PC-3 (cell line): ENCODE results near the gene EMSY. TPM values are rescaled to one million over a fixed set of nuclear protein-coding genes. Genes with fewer than 3 reads are reported as not detected.
A peak's percentile ranks its signal among the peaks of the same experiment; 100 is the strongest.

ENCODE experiments used
- ATAC-seq: fragments of 200-7000 bp; cut with Tn5 transposase; 2 replicates; pipeline ENCODE4 v1.9.1; 2020; ENCODE audit warnings: mild to moderate bottlenecking, moderate library complexity
- BruUV-seq: library from RNA; stranded (reverse); fragments of 400-500 nt; replicated peaks from 2 replicates; lab custom pipeline; 2021; lab: Mats Ljungman, UMichigan
- CTCF ChIA-PET: fragments of 300-600 bp; sonication (Branson Sonifier 250); formaldehyde crosslinking; loops from one replicate; lab custom pipeline; 2022; ENCODE audit warnings: antibody characterized with exemption; lab: Charles Lee
- POLR2A ChIA-PET: fragments of 300-600 bp; sonication (Branson Sonifier 250); formaldehyde crosslinking; loops from one replicate; lab custom pipeline; 2022; ENCODE audit warnings: antibody characterized with exemption; ENCODE audit not compliant: unreplicated experiment; lab: Charles Lee
- DNase-seq: peaks from one replicate; pipeline ENCODE4 v3.0.0-alpha.2; 2015
- H2AFZ ChIP-seq: fragments of 300-600 bp; sonication (generic); 2 replicates; pipeline ENCODE4 v1.6.0; 2016; ENCODE audit warnings: antibody characterized with exemption, low read length
- H3F3A ChIP-seq: fragments of 300-600 bp; sonication (generic); one replicate; pipeline ENCODE4 v1.6.0; 2017; ENCODE audit warnings: antibody characterized with exemption, low read length, control low read depth, mild to moderate bottlenecking; ENCODE audit not compliant: unreplicated experiment
- H3K27ac ChIP-seq: fragments of 300-600 bp; sonication (generic); 2 replicates; pipeline ENCODE4 v1.5.1; 2016; ENCODE audit warnings: mild to moderate bottlenecking, low read length
- H3K27me3 ChIP-seq: fragments of 300-600 bp; sonication (generic); 2 replicates; pipeline ENCODE4 v1.6.1; 2016; ENCODE audit warnings: low read length, mixed read lengths
- H3K36me3 ChIP-seq: fragments of 300-600 bp; sonication (generic); 2 replicates; pipeline ENCODE4 v1.6.1; 2016; ENCODE audit warnings: low read depth, mixed run types, low read length, mixed read lengths
- H3K4me1 ChIP-seq: fragments of 300-600 bp; sonication (generic); 2 replicates; pipeline ENCODE4 v1.5.1; 2016; ENCODE audit warnings: low read length; ENCODE audit not compliant: insufficient read depth
- H3K4me2 ChIP-seq: fragments of 300-600 bp; sonication (generic); 2 replicates; pipeline ENCODE4 v1.6.0; 2016; ENCODE audit warnings: low read length
- H3K4me3 ChIP-seq: fragments of 300-600 bp; sonication (generic); 2 replicates; pipeline ENCODE4 v1.5.1; 2016; ENCODE audit warnings: mild to moderate bottlenecking, low read length, mixed read lengths
- H3K79me2 ChIP-seq: fragments of 300-600 bp; sonication (generic); 2 replicates; pipeline ENCODE4 v1.6.1; 2017; ENCODE audit warnings: low read length, mixed read lengths
- H3K9ac ChIP-seq: fragments of 300-600 bp; sonication (generic); 2 replicates; pipeline ENCODE4 v1.6.0; 2016; ENCODE audit warnings: mild to moderate bottlenecking, low read length
- H3K9me2 ChIP-seq: fragments of 300-600 bp; sonication (generic); replicated peaks from 2 replicates; pipeline ENCODE4 v1.6.1; 2016; ENCODE audit warnings: mixed run types, low read length, mixed read lengths
- H3K9me3 ChIP-seq: fragments of 300-600 bp; sonication (generic); 2 replicates; pipeline ENCODE4 v1.6.1; 2016; ENCODE audit warnings: low read length, mixed read lengths
- H4K20me1 ChIP-seq: fragments of 300-600 bp; sonication (generic); 2 replicates; pipeline ENCODE4 v1.6.1; 2016; ENCODE audit warnings: low read length, mixed read lengths
- EZH2 ChIP-seq: fragments of 300-600 bp; sonication (generic); IDR thresholded peaks from one replicate; pipeline ENCODE4 v1.6.1; 2017; ENCODE audit warnings: antibody characterized with exemption, mild to moderate bottlenecking, low read length; ENCODE audit not compliant: unreplicated experiment
- EZH2phosphoT487 ChIP-seq: fragments of 300-600 bp; sonication (generic); IDR thresholded peaks from 2 replicates; pipeline ENCODE4 v1.6.1; 2018; ENCODE audit warnings: mild to moderate bottlenecking, antibody characterized with exemption, low read length, borderline replicate concordance
- intact Hi-C: fragments of 100-400 bp; cut with micrococcal nuclease; formaldehyde crosslinking; loops from 2 replicates; pipeline ENCODE4 v1.9.0; 2023
- total RNA-seq: library from RNA; depleted of rRNA; stranded (reverse); fragments of >200 nt; gene quantifications from 2 replicates; pipeline ENCODE4 v1.2.3, GENCODE V29; 2014
- TF ChIP-seq, protein P1 (sequence below): fragments of 300-600 bp; sonication (generic); conservative IDR thresholded peaks from 2 replicates; pipeline ENCODE4 v1.5.1; 2017; ENCODE audit warnings: antibody characterized with exemption, low read depth, mild to moderate bottlenecking, low read length

Gene EMSY
- total RNA-seq, 1 experiment from 2014 or later = 51.1 TPM

DNA sequence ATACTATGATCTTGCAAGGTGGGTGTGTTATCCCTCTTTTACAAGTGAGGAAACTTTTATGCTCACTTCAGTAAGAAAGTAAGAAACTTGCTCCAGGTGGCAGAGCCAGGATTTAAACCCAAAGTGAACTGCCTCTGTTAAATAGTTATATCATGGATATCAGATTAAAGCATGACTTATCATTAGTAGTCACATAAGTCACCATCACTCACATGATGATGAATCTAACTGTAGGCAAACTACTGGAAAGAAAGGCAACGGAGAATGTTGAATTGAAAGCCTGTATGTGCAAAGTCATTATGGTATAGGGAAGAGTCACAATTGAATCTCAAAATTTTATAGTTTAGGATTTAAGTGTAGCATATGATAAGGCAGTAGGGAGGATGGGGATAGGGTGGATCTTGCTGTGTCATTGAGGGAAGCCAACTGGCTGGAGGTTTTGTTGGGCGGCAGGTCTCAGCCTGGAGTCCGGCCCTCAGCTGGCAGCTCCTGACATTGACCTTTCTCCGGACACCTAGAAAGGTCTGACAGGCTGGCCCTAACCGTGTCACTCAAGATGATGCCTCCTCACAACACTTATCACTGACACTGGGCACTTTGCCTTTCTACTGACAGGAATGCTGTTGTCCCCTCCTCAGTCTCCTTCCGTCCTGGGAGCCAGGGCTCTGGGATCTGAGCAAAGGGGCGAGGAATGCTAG lies 98.3 kb downstream of the EMSY start:
- H4K20me1 ChIP-seq = no peaks in the 10 kb centered on the region
- TF ChIP-seq EZH2phosphoT487 (no peak), EZH2 (no peak)
- TF ChIP-seq, protein P1, sequence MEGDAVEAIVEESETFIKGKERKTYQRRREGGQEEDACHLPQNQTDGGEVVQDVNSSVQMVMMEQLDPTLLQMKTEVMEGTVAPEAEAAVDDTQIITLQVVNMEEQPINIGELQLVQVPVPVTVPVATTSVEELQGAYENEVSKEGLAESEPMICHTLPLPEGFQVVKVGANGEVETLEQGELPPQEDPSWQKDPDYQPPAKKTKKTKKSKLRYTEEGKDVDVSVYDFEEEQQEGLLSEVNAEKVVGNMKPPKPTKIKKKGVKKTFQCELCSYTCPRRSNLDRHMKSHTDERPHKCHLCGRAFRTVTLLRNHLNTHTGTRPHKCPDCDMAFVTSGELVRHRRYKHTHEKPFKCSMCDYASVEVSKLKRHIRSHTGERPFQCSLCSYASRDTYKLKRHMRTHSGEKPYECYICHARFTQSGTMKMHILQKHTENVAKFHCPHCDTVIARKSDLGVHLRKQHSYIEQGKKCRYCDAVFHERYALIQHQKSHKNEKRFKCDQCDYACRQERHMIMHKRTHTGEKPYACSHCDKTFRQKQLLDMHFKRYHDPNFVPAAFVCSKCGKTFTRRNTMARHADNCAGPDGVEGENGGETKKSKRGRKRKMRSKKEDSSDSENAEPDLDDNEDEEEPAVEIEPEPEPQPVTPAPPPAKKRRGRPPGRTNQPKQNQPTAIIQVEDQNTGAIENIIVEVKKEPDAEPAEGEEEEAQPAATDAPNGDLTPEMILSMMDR = no peak

GRCh38 chr11:76550781-76551180 lies 106.0 kb downstream of the EMSY start:
- peaks cover 27% of the 10 kb centered on the region for H3K36me3 ChIP-seq
- no peak for TF ChIP-seq EZH2phosphoT487
- TF ChIP-seq, protein P1 = no peak
- TF ChIP-seq EZH2 = no peak
- POLR2A ChIA-PET = no interaction called here
- no peak overlapping the region for H3K4me3 ChIP-seq
- no TSS peak for BruUV-seq
- H3K9me3 ChIP-seq = no peaks in the 10 kb centered on the region
- CTCF ChIA-PET = interaction anchor here (1.0 kb wide), 1 partner anchor 48 kb away, joined by 6 read pairs; no protein-coding TSS in a partner anchor
- no peaks in the 10 kb centered on the region for H3K27me3 ChIP-seq
- intact Hi-C loops = loop anchor here (2.0 kb wide), 1 partner anchor 130 kb away; no protein-coding TSS in a partner anchor
- no peak overlapping the region for H2AFZ ChIP-seq
- H3K9ac ChIP-seq = no peak overlapping the region
- H3K9me2 ChIP-seq = no peaks in the 10 kb centered on the region
- ATAC-seq = no peak
- no peak for DNase-seq
- H4K20me1 ChIP-seq = no peaks in the 10 kb centered on the region
- H3K79me2 ChIP-seq = no peaks in the 10 kb centered on the region
- no peaks in the 10 kb centered on the region for H3K4me1 ChIP-seq
- no peak overlapping the region for H3K27ac ChIP-seq
- no peaks in the 10 kb centered on the region for H3F3A ChIP-seq
- no peak overlapping the region for H3K4me2 ChIP-seq

More for the DNA sequence above, 98.3 kb downstream of the EMSY start:
- Histone ChIP-seq H3K4me3 (peak overlapping the region; percentile 22; the same call in 1 of the 2 replicates), H3K9ac (peak overlapping the region; percentile 66), H3K79me2 (no peaks in the 10 kb centered on the region), H3K4me2 (peak overlapping the region; percentile 60), H2AFZ (no peak overlapping the region), H3K36me3 (peaks cover 47% of the 10 kb centered on the region), H3K27ac (peak overlapping the region; percentile 93), H3K9me3 (no peaks in the 10 kb centered on the region), H3K4me1 (peaks cover 33% of the 10 kb centered on the region), H3K9me2 (no peaks in the 10 kb centered on the region), H3K27me3 (no peaks in the 10 kb centered on the region), H3F3A (peaks cover 10% of the 10 kb centered on the region)
- ChIA-PET CTCF (no interaction called here), POLR2A (no interaction called here)
- intact Hi-C loops = no loop called here
- DNase-seq = peak; percentile 93
- peak; percentile 84 for ATAC-seq
- no TSS peak for BruUV-seq

DNA sequence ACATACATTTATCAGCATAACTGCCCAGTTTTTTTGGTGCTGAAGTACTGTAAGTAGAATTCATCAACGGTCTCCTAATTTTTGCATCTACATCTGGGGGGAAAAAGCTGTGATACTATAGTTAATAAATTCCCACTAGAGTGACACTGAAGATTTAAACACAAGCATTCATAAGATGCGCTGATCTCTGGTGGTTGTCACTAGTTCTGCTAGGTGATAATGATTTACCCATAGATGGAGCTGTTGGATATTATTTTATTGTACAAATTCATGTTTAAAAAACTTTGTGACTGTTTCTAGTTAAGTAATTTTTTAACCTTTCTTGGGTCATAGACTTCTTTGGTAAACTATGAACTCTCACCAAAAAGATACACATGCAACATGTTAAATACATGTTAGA lies 106.6 kb downstream of the EMSY start:
- H3F3A ChIP-seq = no peaks in the 10 kb centered on the region
- peaks cover 20% of the 10 kb centered on the region for H3K36me3 ChIP-seq
- H3K27ac ChIP-seq = no peak overlapping the region
- H3K9me2 ChIP-seq = no peaks in the 10 kb centered on the region
- no peak overlapping the region for H3K9ac ChIP-seq
- DNase-seq = peak; percentile 23
- ATAC-seq = no peak
- H3K79me2 ChIP-seq = no peaks in the 10 kb centered on the region
- TF ChIP-seq EZH2phosphoT487 = no peak
- TF ChIP-seq, protein P1 = peak; percentile 56
- no peaks in the 10 kb centered on the region for H3K4me1 ChIP-seq
- no peak overlapping the region for H3K4me3 ChIP-seq
- BruUV-seq = no TSS peak
- no peaks in the 10 kb centered on the region for H3K27me3 ChIP-seq
- H3K4me2 ChIP-seq = no peak overlapping the region
- ChIA-PET CTCF (interaction anchor here (1.0 kb wide), 1 partner anchor 47 kb away, joined by 6 read pairs; no protein-coding TSS in a partner anchor), POLR2A (no interaction called here)
- intact Hi-C loops = loop anchor here (2.0 kb wide), 1 partner anchor 129 kb away; no protein-coding TSS in a partner anchor
- H2AFZ ChIP-seq = no peak overlapping the region
- no peaks in the 10 kb centered on the region for H4K20me1 ChIP-seq
- H3K9me3 ChIP-seq = no peaks in the 10 kb centered on the region
